Endodermal cell (in vitro differentiated cells): ENCODE results near the gene SH3PXD2B. TPM values are rescaled to one million over a fixed set of nuclear protein-coding genes. Genes with fewer than 3 reads are reported as not detected.

Source experiments
- DNase-seq: peaks from one replicate; pipeline ENCODE4 v3.0.0-alpha.2; 2017
- H3K27ac ChIP-seq: 2 replicates; pipeline ENCODE4 v1.5.1; 2013; ENCODE audit warnings: mild to moderate bottlenecking, low read depth, low read length, moderate library complexity
- H3K27me3 ChIP-seq: 2 replicates; pipeline ENCODE4 v1.6.1; 2013; ENCODE audit warnings: mild to moderate bottlenecking, low read length, moderate library complexity; ENCODE audit not compliant: insufficient read depth, control insufficient read depth, poor library complexity, severe bottlenecking
- H3K36me3 ChIP-seq: 2 replicates; pipeline ENCODE4 v1.7.0; 2013; ENCODE audit warnings: mild to moderate bottlenecking, low read length, moderate library complexity; ENCODE audit not compliant: control insufficient read depth, insufficient read depth
- H3K4me1 ChIP-seq: one replicate; pipeline ENCODE4 v1.7.0; 2013; ENCODE audit warnings: low read length; ENCODE audit not compliant: control insufficient read depth, insufficient read depth
- H3K4me3 ChIP-seq: 2 replicates; pipeline ENCODE4 v1.5.1; 2013; ENCODE audit warnings: mild to moderate bottlenecking, low read length, moderate library complexity
- H3K9ac ChIP-seq: 2 replicates; pipeline ENCODE4 v1.6.1; 2013; ENCODE audit warnings: mild to moderate bottlenecking, low read length, moderate library complexity; ENCODE audit not compliant: poor library complexity, severe bottlenecking; ENCODE audit errors: extremely low read depth
- H3K9me3 ChIP-seq: 2 replicates; pipeline ENCODE4 v1.6.1; 2013; ENCODE audit warnings: mild to moderate bottlenecking, low read length, moderate library complexity; ENCODE audit not compliant: control insufficient read depth
- H3K27ac Mint-ChIP-seq: 2 replicates; pipeline ENCODE4 v1.8.0; 2020; ENCODE audit warnings: mixed read lengths
- H3K27me3 Mint-ChIP-seq: 2 replicates; pipeline ENCODE4 v1.8.0; 2021; ENCODE audit warnings: mild to moderate bottlenecking, mixed read lengths; ENCODE audit not compliant: insufficient read depth
- H3K36me3 Mint-ChIP-seq: 2 replicates; pipeline ENCODE4 v1.8.0; 2020; ENCODE audit warnings: low read depth, mixed read lengths
- H3K4me1 Mint-ChIP-seq: 2 replicates; pipeline ENCODE4 v1.8.0; 2020; ENCODE audit warnings: mixed read lengths
- H3K4me3 Mint-ChIP-seq: 2 replicates; pipeline ENCODE4 v1.8.0; 2020; ENCODE audit warnings: mild to moderate bottlenecking, moderate library complexity, mixed read lengths
- H3K9me3 Mint-ChIP-seq: 2 replicates; pipeline ENCODE4 v1.8.0; 2020; ENCODE audit warnings: mild to moderate bottlenecking, mixed read lengths
- CTCF ChIP-seq: fragments of 200-600 bp; sonication (generic); conservative IDR thresholded peaks from 2 replicates; pipeline ENCODE4 v1.5.0; 2021; ENCODE audit warnings: antibody characterized with exemption, mild to moderate bottlenecking
- WGBS, 2 experiments: methylation state at CpG; one replicate each; pipeline versions ENCODE4 v1.1.5 to v1.1.7; 2013; ENCODE audit warnings: missing lambda C conversion rate in 2 of 2, mixed read lengths in 1 of 2; ENCODE audit not compliant: insufficient coverage in 1 of 2, insufficient read length in 1 of 2; 5-methylcytosine and 5-hydroxymethylcytosine counted together
- total RNA-seq, 2 donors: library from RNA; stranded (reverse); fragmentation: NEBNext Ultra II Directional in 1 of 2; extraction: Animal tissue kit (Norgen Biotek cat#: 25700) in 1 of 2; gene quantifications; 2 replicates in 1 of 2; 3 replicates in 1 of 2; pipeline ENCODE4 v1.2.1, GENCODE V29; 2021

The SH3PXD2B gene
- total RNA-seq, 2 donors from 2014 or later, result 62.2 to 74.9 TPM

GRCh38 chr5:172299916-172300439 is 154.3 kb downstream of the SH3PXD2B start:
- Mint-ChIP-seq H3K9me3 (no peaks in the 10 kb centered on the region), H3K4me1 (no peaks in the 10 kb centered on the region), H3K27me3 (peaks cover 2% of the 10 kb centered on the region), H3K27ac (no peak overlapping the region), H3K4me3 (no peak overlapping the region), H3K36me3 (no peaks in the 10 kb centered on the region)
- no peaks in the 10 kb centered on the region for H3K9me3 ChIP-seq
- 91 to 96% methylated on average over 2 of the region's 2 CpGs for WGBS, 2 experiments
- H3K27ac ChIP-seq, result no peak overlapping the region
- TF ChIP-seq CTCF, result no peak
- H3K4me1 ChIP-seq, result no peaks in the 10 kb centered on the region
- H3K4me3 ChIP-seq, result no peak overlapping the region
- no peaks in the 10 kb centered on the region for H3K27me3 ChIP-seq
- no peak for DNase-seq
- H3K36me3 ChIP-seq, result no peaks in the 10 kb centered on the region
- H3K9ac ChIP-seq, result no peak overlapping the region

GRCh38 chr5:172294831-172295230 is 159.5 kb downstream of the SH3PXD2B start:
- no peak for DNase-seq
- H3K9me3 ChIP-seq, result no peaks in the 10 kb centered on the region
- Mint-ChIP-seq H3K4me1 (peaks cover 1% of the 10 kb centered on the region), H3K27me3 (peaks cover 6% of the 10 kb centered on the region), H3K4me3 (no peak overlapping the region), H3K36me3 (no peaks in the 10 kb centered on the region), H3K27ac (no peak overlapping the region), H3K9me3 (no peaks in the 10 kb centered on the region)
- H3K27ac ChIP-seq, result no peak overlapping the region
- H3K27me3 ChIP-seq, result no peaks in the 10 kb centered on the region
- TF ChIP-seq CTCF, result no peak
- no peak overlapping the region for H3K9ac ChIP-seq
- H3K4me3 ChIP-seq, result no peak overlapping the region
- H3K36me3 ChIP-seq, result no peaks in the 10 kb centered on the region
- H3K4me1 ChIP-seq, result no peaks in the 10 kb centered on the region

- no peak for DNase-seq
- 85 to 91% methylated on average over 2 of the region's 2 CpGs for WGBS, 2 experiments
- Histone ChIP-seq H3K9ac (no peak overlapping the region), H3K36me3 (no peaks in the 10 kb centered on the region), H3K27me3 (no peaks in the 10 kb centered on the region), H3K4me1 (no peaks in the 10 kb centered on the region), H3K9me3 (no peaks in the 10 kb centered on the region), H3K27ac (no peak overlapping the region), H3K4me3 (no peak overlapping the region)
- H3K4me1 Mint-ChIP-seq, result peaks cover 1% of the 10 kb centered on the region
- no peak overlapping the region for H3K27ac Mint-ChIP-seq
- H3K4me3 Mint-ChIP-seq, result no peak overlapping the region
- peaks cover 6% of the 10 kb centered on the region for H3K27me3 Mint-ChIP-seq
- TF ChIP-seq CTCF, result no peak
- no peaks in the 10 kb centered on the region for H3K9me3 Mint-ChIP-seq
- no peaks in the 10 kb centered on the region for H3K36me3 Mint-ChIP-seq
Measured at GRCh38 chr5:172293745-172294342, 160.5 kb downstream of the SH3PXD2B start.
